Jurkat, Clone E6-1 (cell line): ENCODE results near the gene ITGAL.
"Not testable (repeated sequence)": the region's sequence is repeated elsewhere in the genome, so short reads cannot be mapped to it uniquely, and the experiment has no call there.

Experiments
- DNase-seq: peaks from one replicate; pipeline ENCODE4 v3.0.0-alpha.2; 2011; ENCODE audit warnings: low read depth, low spot score
- H3K4me3 ChIP-seq: 2 replicates; pipeline ENCODE4 v1.5.1; 2011; ENCODE audit warnings: mild to moderate bottlenecking, low read length, control low read depth, moderate library complexity

The ITGAL gene

GRCh38 chr16:30456302-30456701, 16.2 kb upstream of the ITGAL start:
- H3K4me3 ChIP-seq: no peak overlapping the region
- DNase-seq: no peak

GRCh38 chr16:30457256-30457655, 15.3 kb upstream of the ITGAL start:
- no peak overlapping the region for H3K4me3 ChIP-seq
- no peak for DNase-seq

- no peak for DNase-seq
- H3K4me3 ChIP-seq: no peak overlapping the region
These were observed 14.6 kb upstream of the ITGAL start for GRCh38 chr16:30457743-30458560.

GRCh38 chr16:30458561-30459394, 13.8 kb upstream of the ITGAL start:
- DNase-seq: peak; percentile 99
- peak overlapping the region; percentile 17 for H3K4me3 ChIP-seq

- no peak for DNase-seq
- H3K4me3 ChIP-seq: no peak overlapping the region; the same call in 1 of the 2 replicates
These were observed 13.1 kb upstream of the ITGAL start for GRCh38 chr16:30459456-30459855.

- not testable (repeated sequence) for H3K4me3 ChIP-seq, DNase-seq
These were observed 11.1 kb upstream of the ITGAL start for GRCh38 chr16:30461426-30461825.

GRCh38 chr16:30464078-30464477, 8.5 kb upstream of the ITGAL start:
- H3K4me3 ChIP-seq: no peak overlapping the region
- no peak for DNase-seq

- DNase-seq: no peak
- H3K4me3 ChIP-seq: no peak overlapping the region
These were observed 2.4 kb upstream of the ITGAL start for GRCh38 chr16:30470170-30470512.

GRCh38 chr16:30470632-30470995, 1.9 kb upstream of the ITGAL start:
- no peak for DNase-seq
- no peak overlapping the region for H3K4me3 ChIP-seq

- no peak for DNase-seq
- peak overlapping the region; percentile 62 for H3K4me3 ChIP-seq
These were observed 910 bp downstream of the ITGAL start for GRCh38 chr16:30473231-30474073.

GRCh38 chr16:30474074-30474452, 1.5 kb downstream of the ITGAL start:
- H3K4me3 ChIP-seq: peak overlapping the region; percentile 62
- DNase-seq: no peak

GRCh38 chr16:30474684-30475083, 2.1 kb downstream of the ITGAL start:
- no peak for DNase-seq
- H3K4me3 ChIP-seq: no peak overlapping the region

GRCh38 chr16:30476991-30477390, 4.4 kb downstream of the ITGAL start:
- H3K4me3 ChIP-seq: no peak overlapping the region
- no peak for DNase-seq

GRCh38 chr16:30477773-30478172, 5.2 kb downstream of the ITGAL start:
- not testable (repeated sequence) for H3K4me3 ChIP-seq, DNase-seq

- H3K4me3 ChIP-seq: no peak overlapping the region
- no peak for DNase-seq
These were observed 6.4 kb downstream of the ITGAL start for GRCh38 chr16:30478766-30479478.

- no peak overlapping the region for H3K4me3 ChIP-seq
- no peak for DNase-seq
These were observed 8.8 kb downstream of the ITGAL start for GRCh38 chr16:30481381-30481780.

- no peak for DNase-seq
- H3K4me3 ChIP-seq: no peak overlapping the region
These were observed 9.8 kb downstream of the ITGAL start for GRCh38 chr16:30482366-30482765.

- no peak for DNase-seq
- no peak overlapping the region for H3K4me3 ChIP-seq
These were observed 12.3 kb downstream of the ITGAL start for GRCh38 chr16:30484887-30485286.

- no peak overlapping the region for H3K4me3 ChIP-seq
- DNase-seq: no peak
These were observed 13.4 kb downstream of the ITGAL start for GRCh38 chr16:30485818-30486436.
